ENCODE data around the gene XRCC4. TPM values are rescaled to one million over a fixed set of nuclear protein-coding genes. Genes with fewer than 3 reads are reported as not detected.

Gene XRCC4
- total RNA-seq, 1 experiment from 2014 or later, result 10.8 TPM

- Histone ChIP-seq H3K4me1 (ENCODE audit: insufficient read depth, low read length) (no peaks in the 10 kb centered on the region), H3K14ac (ENCODE audit: insufficient read depth, low read length) (no peak overlapping the region), H4K5ac (ENCODE audit: insufficient read length, low read depth, low read length) (no peak overlapping the region), H2AFZ (ENCODE audit: low read length) (no peak overlapping the region), H3K27ac (ENCODE audit: insufficient read length, low read depth, low read length) (no peak overlapping the region), H4K20me1 (ENCODE audit: control insufficient read depth, insufficient read depth, insufficient read length) (no peaks in the 10 kb centered on the region), H3K9ac (ENCODE audit: extremely low read depth, insufficient read length, low read length) (no peak overlapping the region), H3K4me2 (ENCODE audit: insufficient read depth, insufficient read length, low read length) (no peak overlapping the region), H3K9me3 (ENCODE audit: control insufficient read depth, low read depth, low read length) (no peaks in the 10 kb centered on the region), H3K23me2 (ENCODE audit: insufficient read length, low read depth, low read length, poor library complexity, severe bottlenecking) (no peaks in the 10 kb centered on the region), H3T11ph (ENCODE audit: low read length) (no peak overlapping the region), H3K23ac (ENCODE audit: insufficient read length, low read depth, low read length) (no peak overlapping the region), H2BK5ac (ENCODE audit: insufficient read length, low read length) (no peak overlapping the region), H3K79me1 (ENCODE audit: insufficient read depth, low read depth, low read length, poor library complexity, severe bottlenecking) (no peaks in the 10 kb centered on the region), H2BK20ac (ENCODE audit: low read depth, low read length, poor library complexity, severe bottlenecking) (no peak overlapping the region), H2BK12ac (ENCODE audit: insufficient read length, low read depth, low read length) (no peak overlapping the region), H2BK15ac (ENCODE audit: low read depth, low read length) (no peak overlapping the region), H2AK5ac (ENCODE audit: insufficient read length, low read length) (no peak overlapping the region), H3K27me3 (ENCODE audit: insufficient read depth, low read length) (no peaks in the 10 kb centered on the region), H2BK120ac (ENCODE audit: low read depth, low read length, poor library complexity, severe bottlenecking) (no peak overlapping the region), H3K79me2 (ENCODE audit: insufficient read depth, low read length) (no peaks in the 10 kb centered on the region), H4K91ac (ENCODE audit: insufficient read length, low read depth, low read length) (no peak overlapping the region), H4K8ac (replicated peaks; ENCODE audit: insufficient read length, low read depth, low read length) (no peak overlapping the region), H3K4ac (ENCODE audit: low read depth, low read length) (no peak overlapping the region), H3K56ac (ENCODE audit: insufficient read length, low read depth, low read length) (no peak overlapping the region), H3K18ac (ENCODE audit: insufficient read length, low read depth, low read length) (no peak overlapping the region)
- no CpG with 5 or more reads among the region's 3 CpGs for WGBS (ENCODE audit: extremely low coverage, insufficient read length, low lambda C conversion rate)
- no peaks in the 10 kb centered on the region for H3K4me1 Mint-ChIP-seq
- H3K4me3 Mint-ChIP-seq, result no peak overlapping the region
- DNase-seq, result no peak
- H3K27ac Mint-ChIP-seq, result no peak overlapping the region
- H3K9me3 Mint-ChIP-seq, result peaks cover 29 to 41% of the 10 kb centered on the region in 2 experiments
- peaks cover 23 to 44% (median 29%) of the 10 kb centered on the region in 3 experiments for H3K36me3 Mint-ChIP-seq (ENCODE audit: insufficient read depth in 1 of 3, low read depth in 3 of 3)
- no peaks in the 10 kb centered on the region for H3K27me3 Mint-ChIP-seq (ENCODE audit: low read depth)
- no peak for TF ChIP-seq CTCF (conservative IDR thresholded peaks at IDR 0.05)
Observed at GRCh38 chr5:83090169-83090568, 12.8 kb downstream of the XRCC4 start.
